Transverse colon (tissue), 4 donors: ENCODE data around the gene BRD2. TPM values are rescaled to one million over a fixed set of nuclear protein-coding genes. Genes with fewer than 3 reads are reported as not detected.
A peak's percentile ranks its signal among the peaks of the same experiment; 100 is the strongest.

Experiments used
- DNase-seq: peaks from one replicate; pipeline ENCODE4 v3.0.0-alpha.2; 2019
- H3K27ac ChIP-seq, 4 donors: fragments of 200-600 bp; sonication (generic); 2 replicates each; pipeline ENCODE4 v1.5.1; 2016 to 2018; ENCODE audit warnings: inconsistent platforms in 4 of 4
- H3K27me3 ChIP-seq: fragments of 200-600 bp; sonication (generic); 2 replicates; pipeline ENCODE4 v1.5.1; 2017; ENCODE audit warnings: inconsistent platforms
- H3K36me3 ChIP-seq, 4 donors: fragments of 200-600 bp; sonication (generic); 2 replicates each; pipeline ENCODE4 v1.5.1; 2017 to 2019; ENCODE audit warnings: inconsistent platforms in 4 of 4
- H3K4me1 ChIP-seq, 4 donors: fragments of 200-600 bp; sonication (generic); 2 replicates each; pipeline ENCODE4 v1.5.1; 2017 to 2020; ENCODE audit warnings: inconsistent platforms in 4 of 4
- H3K4me3 ChIP-seq, 4 donors: fragments of 200-600 bp; sonication (generic); 1 replicate in 1 of 4; 2 replicates in 3 of 4; pipeline versions ENCODE4 v1.5.1 to v1.6.1; 2017 to 2019; ENCODE audit warnings: inconsistent platforms in 4 of 4
- H3K9me3 ChIP-seq, 2 donors: fragments of 200-600 bp; sonication (generic); 2 replicates each; pipeline ENCODE4 v1.5.1; 2017 to 2019; ENCODE audit warnings: inconsistent platforms in 2 of 2
- EP300 ChIP-seq: sonication (generic); formaldehyde crosslinking; IDR thresholded peaks from one replicate; pipeline ENCODE4 v1.6.1; 2017; ENCODE audit warnings: antibody characterized with exemption, low read depth
- POLR2A ChIP-seq: fragments of 450-650 bp; IDR thresholded peaks from one replicate; pipeline ENCODE4 v1.6.1; 2016; ENCODE audit warnings: antibody characterized with exemption, mild to moderate bottlenecking, moderate library complexity
- POLR2AphosphoS5 ChIP-seq, 3 donors: sonication (generic); formaldehyde crosslinking; IDR thresholded peaks; one replicate each; pipeline ENCODE4 v1.6.1; 2016; ENCODE audit warnings: antibody characterized with exemption in 3 of 3
- WGBS, 2 donors: methylation state at CpG; one replicate each; pipeline ENCODE4 v1.1.5; 2018; ENCODE audit warnings: low coverage in 1 of 2; 5-methylcytosine and 5-hydroxymethylcytosine counted together
- in situ Hi-C, 4 donors: fragments of 200-750 bp; cut with MboI; loops; one replicate each; pipeline versions ENCODE4 v1.15.0 to v1.15.1; 2017; ENCODE audit warnings: low sequenced_read_pairs in 3 of 4, low pct_ligation_motif_present in 1 of 4, low pct_unique_long_range_greater_than_20kb in 1 of 4
- intact Hi-C: fragments of 100-400 bp; cut with DNase I; formaldehyde crosslinking; loops from one replicate; pipeline ENCODE4 v1.15.1; 2023; ENCODE audit warnings: low total_unique reads
- total RNA-seq, 4 donors: library from RNA; depleted of rRNA; stranded (reverse); fragments of >200 nt; gene quantifications; one replicate each; pipeline ENCODE4 v1.1.0, GENCODE V29; 2016
- TF ChIP-seq, protein P1 (sequence below), 5 experiments: fragments of 200-600 bp in 3 of 5; fragments of 450-650 bp in 2 of 5; sonication (generic) in 3 of 5; IDR thresholded peaks; 1 replicate in 2 of 5; 2 replicates in 3 of 5; pipeline ENCODE4 v1.5.1; 2016 to 2017; ENCODE audit warnings: antibody characterized with exemption in 5 of 5, inconsistent platforms in 3 of 5, mild to moderate bottlenecking in 2 of 5, moderate library complexity in 1 of 5

BRD2 gene
- 100 to 1,000 TPM; 116 to 612 (median 238) TPM for total RNA-seq

DNA sequence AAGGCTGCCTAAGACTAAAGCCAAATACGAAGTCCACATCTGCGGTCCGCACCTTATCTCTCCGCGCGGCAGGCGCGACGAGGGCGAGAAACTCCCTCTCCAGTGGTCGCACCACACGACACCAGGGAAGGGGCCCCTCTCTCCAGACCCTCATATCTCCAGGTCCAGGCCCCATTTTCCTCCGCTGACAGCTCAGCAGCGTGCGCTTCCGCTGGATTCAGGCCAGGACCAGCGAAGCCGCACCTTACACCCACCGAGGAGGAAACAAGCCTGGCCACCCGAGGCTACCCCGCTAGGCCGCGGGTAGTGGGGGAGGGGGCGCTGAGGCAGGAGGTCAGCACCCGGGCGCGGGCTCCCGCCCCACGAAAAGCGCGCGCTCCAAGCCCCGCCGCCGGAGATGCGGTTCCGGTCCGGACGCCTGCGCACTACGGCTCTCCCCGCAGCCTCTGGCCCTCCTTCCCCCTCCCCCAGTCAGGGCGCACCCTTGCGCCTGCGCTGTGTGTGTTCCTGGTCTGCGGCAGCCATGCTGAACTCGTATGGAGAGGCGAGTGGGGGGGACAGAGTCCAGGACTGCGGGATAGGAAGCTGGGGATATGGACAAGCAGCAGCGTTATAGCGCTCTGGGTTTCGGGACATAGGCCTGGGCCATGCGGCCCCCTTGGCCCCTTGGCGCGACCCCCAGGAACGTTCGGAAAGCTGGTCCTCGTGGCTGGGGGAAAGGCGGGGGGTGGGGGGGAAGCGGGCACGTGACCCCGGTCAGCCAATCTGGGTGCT is at the start of gene BRD2:
Gene BRD2 (plus strand): TSS at position 502 of the 774 bp plus-strand sequence. CDS start 4,305 bp downstream, outside the sequence.
- Histone ChIP-seq H3K27ac (peak within 1 kb of the TSS; percentile 98 to 100 (median 99)), H3K9me3 (no peaks in the 10 kb centered on the region), H3K4me1 (peaks cover 6 to 32% (median 23%) of the 10 kb centered on the region in 4 donors), H3K36me3 (no peaks in the 10 kb centered on the region), H3K27me3 (no peaks in the 10 kb centered on the region), H3K4me3 (peak within 1 kb of the TSS; percentile 63 to 86 (median 77))
- intact Hi-C loops, result no loop called here
- 0% methylated on average over 45 of the region's 62 CpGs; no CpG with 5 or more reads in 1 of the 2 donors for WGBS, 2 donors
- TF ChIP-seq, protein P1, sequence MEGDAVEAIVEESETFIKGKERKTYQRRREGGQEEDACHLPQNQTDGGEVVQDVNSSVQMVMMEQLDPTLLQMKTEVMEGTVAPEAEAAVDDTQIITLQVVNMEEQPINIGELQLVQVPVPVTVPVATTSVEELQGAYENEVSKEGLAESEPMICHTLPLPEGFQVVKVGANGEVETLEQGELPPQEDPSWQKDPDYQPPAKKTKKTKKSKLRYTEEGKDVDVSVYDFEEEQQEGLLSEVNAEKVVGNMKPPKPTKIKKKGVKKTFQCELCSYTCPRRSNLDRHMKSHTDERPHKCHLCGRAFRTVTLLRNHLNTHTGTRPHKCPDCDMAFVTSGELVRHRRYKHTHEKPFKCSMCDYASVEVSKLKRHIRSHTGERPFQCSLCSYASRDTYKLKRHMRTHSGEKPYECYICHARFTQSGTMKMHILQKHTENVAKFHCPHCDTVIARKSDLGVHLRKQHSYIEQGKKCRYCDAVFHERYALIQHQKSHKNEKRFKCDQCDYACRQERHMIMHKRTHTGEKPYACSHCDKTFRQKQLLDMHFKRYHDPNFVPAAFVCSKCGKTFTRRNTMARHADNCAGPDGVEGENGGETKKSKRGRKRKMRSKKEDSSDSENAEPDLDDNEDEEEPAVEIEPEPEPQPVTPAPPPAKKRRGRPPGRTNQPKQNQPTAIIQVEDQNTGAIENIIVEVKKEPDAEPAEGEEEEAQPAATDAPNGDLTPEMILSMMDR (IDR thresholded peaks at IDR 0.05), result no peak
- TF ChIP-seq POLR2A (peak; percentile 98), EP300 (no peak), POLR2AphosphoS5 (IDR thresholded peaks at IDR 0.05) (peak; percentile 94 to 97 (median 97))
- in situ Hi-C loops, result loop anchor here in 1 of 4 donors (25.0 kb wide), 1 partner anchor 444 kb away; the partner anchor contains the start of genes CUTA, PHF1 and SYNGAP1
- peak; percentile 97 for DNase-seq

DNA sequence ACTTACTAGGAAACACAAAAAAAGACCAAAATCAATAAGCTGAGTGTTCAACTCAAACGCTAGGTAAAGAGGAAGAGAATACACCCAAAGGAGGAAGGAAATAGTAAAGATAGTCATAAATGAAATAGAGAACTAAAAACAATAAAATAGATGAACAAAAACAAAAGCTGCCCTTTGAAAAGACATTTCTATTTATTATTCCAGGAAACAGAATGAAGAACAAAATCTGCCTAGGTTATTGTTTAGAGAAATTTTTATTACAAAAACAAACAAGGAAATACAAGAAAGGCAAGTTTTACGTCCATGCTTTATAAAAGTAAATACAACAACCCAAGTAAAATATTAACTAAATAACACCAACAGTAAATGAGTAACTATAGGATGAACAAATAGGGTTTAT is 47.7 kb upstream of the BRD2 start:
- TF ChIP-seq POLR2A (no peak), EP300 (no peak), POLR2AphosphoS5 (IDR thresholded peaks at IDR 0.05) (no peak)
- TF ChIP-seq, protein P1 (IDR thresholded peaks at IDR 0.05), result no peak
- no peaks in the 10 kb centered on the region for H3K36me3 ChIP-seq
- DNase-seq, result no peak
- H3K27me3 ChIP-seq, result peaks cover 6% of the 10 kb centered on the region
- intact Hi-C loops, result no loop called here
- in situ Hi-C loops, result no loop called here
- H3K9me3 ChIP-seq, result no peaks in the 10 kb centered on the region
- peaks cover 0 to 17% (median 6%) of the 10 kb centered on the region in 4 donors for H3K4me1 ChIP-seq
- H3K27ac ChIP-seq, result no peak overlapping the region
- 36 to 42% methylated on average over 2 of the region's 2 CpGs for WGBS, 2 donors
- H3K4me3 ChIP-seq, result no peak overlapping the region

DNA sequence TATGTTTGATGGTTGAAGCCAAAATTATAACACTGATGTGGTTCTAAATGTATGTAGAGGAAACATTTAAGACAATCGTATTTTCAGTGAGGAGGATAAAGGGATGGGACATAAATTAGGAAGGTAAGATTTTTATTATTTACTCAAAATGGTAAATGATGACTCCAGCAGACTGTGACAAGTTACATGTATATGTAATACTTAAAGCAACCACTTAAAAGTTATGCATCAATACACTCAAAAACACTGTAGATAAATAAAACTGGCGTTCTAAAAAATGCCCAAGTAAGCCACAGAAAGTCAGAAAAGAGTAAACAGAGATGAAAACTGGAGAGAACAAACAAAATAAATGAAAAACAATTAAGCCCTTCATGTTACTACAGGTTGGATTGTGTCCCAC is 46.3 kb upstream of the BRD2 start:
- intact Hi-C loops, result no loop called here
- WGBS, 2 donors, result 85 to 100% methylated on average over 2 of the region's 2 CpGs

DNA sequence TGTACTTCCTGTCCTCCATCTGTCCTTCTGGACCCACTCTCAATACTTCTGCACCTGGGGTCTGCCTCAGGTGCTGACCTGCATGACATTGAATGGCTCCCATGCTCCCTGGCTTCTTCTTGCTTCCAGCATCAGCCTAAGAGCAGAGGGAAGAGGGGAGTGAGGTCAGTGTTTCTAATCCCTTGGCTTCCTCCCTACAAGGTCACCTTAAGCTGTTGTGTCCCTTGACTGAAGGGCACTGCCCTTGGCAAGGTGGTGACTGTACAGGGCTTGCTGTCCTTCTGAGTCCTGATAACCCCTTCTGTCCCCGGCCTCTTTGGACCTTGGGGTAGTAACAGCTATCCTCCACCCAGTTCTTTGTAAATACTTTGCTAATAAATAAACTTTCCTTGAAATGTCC is 37.2 kb upstream of the BRD2 start:
- WGBS, 2 donors, result 3% methylated on average over 1 of the region's 1 CpG; no CpG with 5 or more reads in 1 of the 2 donors
- no peaks in the 10 kb centered on the region for H3K9me3 ChIP-seq
- H3K4me3 ChIP-seq, result no peak overlapping the region
- no peak for TF ChIP-seq POLR2AphosphoS5 (IDR thresholded peaks at IDR 0.05)
- no peak for TF ChIP-seq EP300
- TF ChIP-seq, protein P1 (IDR thresholded peaks at IDR 0.05), result no peak
- no peak for TF ChIP-seq POLR2A
- no peaks in the 10 kb centered on the region for H3K4me1 ChIP-seq
- no peaks in the 10 kb centered on the region for H3K36me3 ChIP-seq
- no peaks in the 10 kb centered on the region for H3K27me3 ChIP-seq
- in situ Hi-C loops (loop anchor here in 2 of 4 donors (10.0 kb wide), 1 partner anchor 54 kb away; no protein-coding TSS in a partner anchor), intact Hi-C loops (no loop called here)
- no peak overlapping the region for H3K27ac ChIP-seq
- no peak for DNase-seq

More for the DNA sequence above, 46.3 kb upstream of the BRD2 start:
- no peak for TF ChIP-seq POLR2A
- TF ChIP-seq POLR2AphosphoS5 (IDR thresholded peaks at IDR 0.05), result no peak
- no peak for TF ChIP-seq EP300
- TF ChIP-seq, protein P1 (IDR thresholded peaks at IDR 0.05), result no peak
- H3K4me1 ChIP-seq, result peaks cover 0 to 17% (median 6%) of the 10 kb centered on the region in 4 donors
- H3K4me3 ChIP-seq, result no peak overlapping the region
- no peak for DNase-seq
- no peaks in the 10 kb centered on the region for H3K9me3 ChIP-seq
- in situ Hi-C loops, result no loop called here
- no peak overlapping the region for H3K27ac ChIP-seq
- peaks cover 6% of the 10 kb centered on the region for H3K27me3 ChIP-seq
- no peaks in the 10 kb centered on the region for H3K36me3 ChIP-seq
